ENCODE data around the gene FKBP8. TPM values are rescaled to one million over a fixed set of nuclear protein-coding genes. Genes with fewer than 3 reads are reported as not detected.

The FKBP8 gene
- total RNA-seq, 1 donor: 209 TPM

- DNase-seq (ENCODE audit: low read depth): no peak
- H3K4me3 ChIP-seq (ENCODE audit: low read depth, low read length): no peak overlapping the region
- no peak for TF ChIP-seq CTCF (IDR thresholded peaks at IDR 0.05; ENCODE audit: insufficient read depth, low read depth, low read length)
Measured at GRCh38 chr19:18489627-18490184, 53.7 kb downstream of the FKBP8 start.

GRCh38 chr19:18488838-18489626 is 54.3 kb downstream of the FKBP8 start:
- H3K4me3 ChIP-seq (ENCODE audit: low read depth, low read length): no peak overlapping the region
- TF ChIP-seq CTCF (IDR thresholded peaks at IDR 0.05; ENCODE audit: insufficient read depth, low read depth, low read length): peak; percentile 49
- DNase-seq (ENCODE audit: low read depth): peak; percentile 51

GRCh38 chr19:18488403-18488723 is 55.0 kb downstream of the FKBP8 start:
- no peak overlapping the region for H3K4me3 ChIP-seq (ENCODE audit: low read depth, low read length)
- DNase-seq (ENCODE audit: low read depth): no peak
- TF ChIP-seq CTCF (IDR thresholded peaks at IDR 0.05; ENCODE audit: insufficient read depth, low read depth, low read length): peak; percentile 28

GRCh38 chr19:18487576-18488402 is 55.6 kb downstream of the FKBP8 start:
- no peak for DNase-seq (ENCODE audit: low read depth)
- no peak overlapping the region for H3K4me3 ChIP-seq (ENCODE audit: low read depth, low read length)
- no peak for TF ChIP-seq CTCF (IDR thresholded peaks at IDR 0.05; ENCODE audit: insufficient read depth, low read depth, low read length)

GRCh38 chr19:18486746-18487145 is 56.6 kb downstream of the FKBP8 start:
- DNase-seq (ENCODE audit: low read depth): no peak
- no peak for TF ChIP-seq CTCF (IDR thresholded peaks at IDR 0.05; ENCODE audit: insufficient read depth, low read depth, low read length)

GRCh38 chr19:18484992-18485391 is 58.4 kb downstream of the FKBP8 start:
- TF ChIP-seq CTCF (IDR thresholded peaks at IDR 0.05; ENCODE audit: insufficient read depth, low read depth, low read length): no peak
- DNase-seq (ENCODE audit: low read depth): no peak
- no peak overlapping the region for H3K4me3 ChIP-seq (ENCODE audit: low read depth, low read length)

More at GRCh38 chr19:18486746-18487145, 56.6 kb downstream of the FKBP8 start:
- no peak overlapping the region for H3K4me3 ChIP-seq (ENCODE audit: low read depth, low read length)

Measured in fibroblast of villous mesenchyme (primary cell).